Adrenal gland (tissue), 5 donors: Measurements from ENCODE around the gene ERBB4.

Experiments used
- CTCF ChIP-seq, 6 experiments: fragments of 450-650 bp in 4 of 6; fragments of 200-600 bp in 2 of 6; sonication (generic) in 1 of 6; IDR thresholded peaks; 1 replicate in 5 of 6; 2 replicates in 1 of 6; pipeline versions ENCODE4 v1.5.1 to v1.8.0; 2016 to 2021; ENCODE audit warnings: antibody characterized with exemption in 6 of 6, mild to moderate bottlenecking in 2 of 6, moderate library complexity in 1 of 6
- POLR2A ChIP-seq, 2 donors: fragments of 450-650 bp; IDR thresholded peaks; one replicate each; pipeline ENCODE4 v1.6.1; 2017; ENCODE audit warnings: antibody characterized with exemption in 2 of 2, mild to moderate bottlenecking in 2 of 2, moderate library complexity in 1 of 2
- donor health status: DM: no; HTN: no; CAD: no.

DNA sequence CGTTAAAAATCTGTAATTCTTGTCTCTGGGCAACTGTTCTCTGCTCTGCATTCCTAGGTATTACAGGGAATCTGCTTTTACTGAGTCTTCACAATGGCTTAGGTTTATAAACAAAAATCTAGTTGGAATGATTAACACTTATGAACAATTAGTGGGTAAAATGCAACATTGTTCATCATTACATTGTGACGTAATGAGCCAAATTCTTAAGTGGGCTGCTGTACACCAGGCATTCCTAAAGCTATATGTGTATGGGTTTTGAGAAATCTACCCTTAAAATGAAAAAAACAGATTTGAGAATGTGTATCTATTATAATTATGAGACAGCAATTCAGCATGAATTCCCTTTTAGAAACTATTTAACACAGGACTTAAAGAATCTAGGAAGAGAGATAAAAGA is 41.5 kb upstream of the ERBB4 start:
- no peak for TF ChIP-seq CTCF (IDR thresholded peaks at IDR 0.05)
- no peak for TF ChIP-seq POLR2A (IDR thresholded peaks at IDR 0.05)
